Endometrial microvascular endothelial cells (primary cell): ENCODE data around the gene NUDT7. TPM values are rescaled to one million over a fixed set of nuclear protein-coding genes. Genes with fewer than 3 reads are reported as not detected.

Experiments used
- in situ Hi-C: cut with HindIII; loops from 2 replicates; pipeline ENCODE4 v1.10.0; 2017; ENCODE audit warnings: low sequenced_read_pairs, low pct_unique_long_range_greater_than_20kb; ENCODE audit errors: inconsistent ontology term
- total RNA-seq: library from RNA; depleted of rRNA; stranded (reverse); fragments of >200 nt; gene quantifications from one replicate; pipeline ENCODE4 v1.2.3, GENCODE V29; 2015; ENCODE audit errors: inconsistent ontology term

NUDT7 gene
- total RNA-seq, 1 donor from 2014 or later: 5.5 TPM

DNA sequence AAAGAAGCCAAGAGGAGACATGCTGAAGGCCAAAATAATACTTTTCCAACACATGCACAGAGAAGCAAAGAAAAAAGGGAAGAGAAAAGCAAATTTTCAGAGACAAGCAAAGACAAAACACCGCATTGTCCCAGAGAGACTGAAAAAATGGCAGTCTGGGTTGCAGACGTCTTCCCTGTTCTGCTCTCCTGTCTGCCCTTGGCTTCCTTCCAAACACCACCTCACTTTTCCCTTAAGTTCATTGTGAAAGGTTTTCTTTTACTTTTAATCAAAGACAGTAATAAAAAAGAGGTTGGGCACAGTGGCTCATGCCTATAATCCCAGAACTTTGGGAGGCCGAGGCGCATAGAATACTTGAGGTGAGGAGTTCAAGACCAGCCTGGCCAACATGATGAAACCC lies 44.9 kb downstream of the NUDT7 start:
- in situ Hi-C loops: no loop called here

DNA sequence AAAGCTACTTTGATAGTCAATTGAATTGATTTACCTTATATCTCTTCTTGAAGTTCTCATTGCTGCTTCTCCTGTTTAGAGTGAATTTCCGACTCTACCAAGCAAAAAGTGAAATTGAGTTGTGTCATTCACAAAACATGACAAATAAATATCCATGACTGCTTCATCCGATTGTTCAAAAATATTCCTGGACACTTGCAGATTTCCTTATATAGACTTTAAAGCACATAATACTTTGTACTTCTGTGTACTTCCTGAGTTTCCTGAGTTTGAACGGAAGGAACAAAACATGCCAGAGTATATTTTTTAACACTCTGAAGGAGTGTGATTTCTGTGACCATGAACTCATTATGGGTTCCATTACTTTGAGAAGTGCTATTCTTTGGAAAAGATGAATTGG lies 45.5 kb downstream of the NUDT7 start:
- in situ Hi-C loops: no loop called here

DNA sequence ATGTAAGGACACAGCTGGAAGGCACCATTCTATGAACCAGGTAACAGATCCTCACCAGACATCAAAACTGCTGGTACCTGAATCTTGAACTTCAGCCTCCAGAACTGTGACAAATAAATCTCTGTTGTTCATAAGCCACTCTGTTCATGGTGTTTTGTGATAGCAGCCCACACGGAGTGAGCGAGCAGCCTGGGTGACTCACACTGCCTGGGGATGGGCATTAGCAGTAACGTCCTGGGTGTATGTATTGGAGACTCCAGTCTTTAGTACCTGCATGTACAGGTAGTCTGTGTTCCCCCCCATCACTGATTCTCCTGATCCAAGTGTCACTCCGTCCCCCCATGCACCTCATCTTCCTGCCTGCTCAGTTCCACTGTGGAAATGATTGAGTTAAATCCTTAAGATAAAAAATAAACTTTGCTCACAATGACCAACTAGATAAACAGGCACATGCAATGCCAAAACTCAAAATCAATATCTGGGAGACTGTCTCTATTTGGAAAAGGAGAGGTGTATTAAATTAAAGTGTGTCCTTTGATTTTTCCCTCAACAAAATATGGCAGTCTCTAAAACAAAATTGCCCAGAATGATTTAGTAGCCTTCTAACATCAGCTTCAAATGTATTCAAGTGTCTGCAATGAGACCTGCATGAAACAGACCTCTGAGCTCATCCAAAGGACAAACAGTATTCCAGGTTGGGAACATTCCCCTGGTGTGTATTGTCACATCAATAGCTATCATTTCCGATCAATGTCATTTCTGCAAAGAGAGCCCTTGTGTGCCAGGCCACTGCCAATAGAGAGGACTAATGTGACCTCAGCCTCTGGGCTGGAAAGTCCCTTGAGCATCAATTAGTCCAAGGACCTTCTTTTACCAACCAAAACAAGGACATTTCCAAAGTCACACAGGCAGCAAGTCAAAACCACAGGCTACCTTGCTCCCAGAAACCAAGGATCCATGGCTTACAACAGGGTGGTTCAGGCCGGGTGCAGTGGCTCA lies 53.9 kb downstream of the NUDT7 start:
- in situ Hi-C loops: no loop called here

DNA sequence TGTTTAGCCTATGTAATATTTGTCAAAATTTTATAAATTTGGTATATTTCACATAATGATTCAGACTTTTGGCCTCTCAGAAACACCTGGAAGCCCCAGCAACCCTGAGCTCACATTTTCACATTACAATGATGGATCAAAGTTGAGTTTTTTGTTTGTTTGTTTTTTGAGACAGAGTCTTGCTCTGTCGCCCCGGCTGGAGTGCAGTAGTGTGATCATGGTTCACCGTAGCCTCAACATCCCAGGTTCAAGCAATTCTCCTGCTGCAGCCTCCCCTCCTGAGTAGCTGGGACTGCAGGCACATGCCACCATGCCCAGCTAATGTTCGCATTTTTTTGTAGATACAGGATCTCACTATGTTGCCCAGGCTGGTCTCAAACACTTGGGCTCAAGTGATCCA lies 55.4 kb downstream of the NUDT7 start:
- in situ Hi-C loops: no loop called here

DNA sequence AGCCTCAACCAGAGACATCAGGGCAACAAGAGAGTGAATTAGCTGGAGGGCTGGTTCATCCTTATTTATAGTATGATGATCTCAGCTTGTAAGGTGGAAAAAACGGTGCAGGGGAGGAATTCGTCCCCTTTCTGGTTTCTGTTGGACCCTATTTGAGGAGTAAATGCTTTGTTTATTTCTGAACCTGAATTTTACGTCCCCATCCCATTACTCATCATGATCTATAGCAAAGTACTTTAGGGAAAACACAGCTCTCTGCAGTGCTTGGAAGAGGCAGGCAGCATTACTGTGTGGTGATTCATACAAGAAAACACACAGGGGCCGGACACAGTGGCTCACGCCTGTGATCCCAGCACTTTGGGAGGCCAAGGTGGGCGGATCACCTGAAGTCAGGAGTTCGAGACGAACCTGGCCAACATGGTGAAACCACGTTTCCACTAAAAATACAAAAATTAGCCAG lies 58.1 kb downstream of the NUDT7 start:
- in situ Hi-C loops: no loop called here

DNA sequence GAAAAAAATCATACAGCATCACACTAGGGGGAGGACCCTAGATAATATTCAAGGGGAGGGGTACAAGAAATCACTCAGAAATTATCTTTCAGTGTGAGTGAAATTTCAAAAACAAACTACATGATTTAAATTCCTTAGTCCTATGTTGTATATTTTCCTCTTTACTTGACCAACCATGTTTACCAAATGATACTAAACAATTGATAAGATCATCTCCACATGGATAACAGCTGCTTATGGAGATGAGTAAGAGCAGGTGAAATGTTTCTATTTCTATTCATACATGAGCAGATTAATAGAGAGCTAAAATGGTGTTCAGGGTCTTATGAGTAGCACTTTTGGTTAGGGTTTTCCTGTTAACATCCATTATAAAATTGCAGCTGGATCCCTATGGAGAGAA lies 58.8 kb downstream of the NUDT7 start:
- in situ Hi-C loops: no loop called here

DNA sequence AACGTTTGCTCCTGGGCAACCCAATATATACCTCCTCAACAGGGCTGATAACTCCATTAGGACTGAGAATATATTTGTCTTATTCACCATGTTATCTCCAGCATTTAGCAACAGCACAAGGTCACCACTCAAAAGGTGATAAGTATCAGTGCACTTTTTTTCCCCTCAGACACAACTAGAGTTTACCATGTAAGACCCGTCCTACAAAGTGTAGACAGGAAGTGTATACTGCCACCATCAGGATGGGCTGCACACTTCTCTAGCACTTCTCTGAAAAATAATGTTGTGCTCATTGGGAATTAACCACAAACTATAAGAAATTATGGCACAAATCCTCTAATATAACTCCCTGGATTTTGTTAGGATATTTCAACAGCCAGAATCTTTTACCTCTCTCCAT lies 60.4 kb downstream of the NUDT7 start:
- in situ Hi-C loops: no loop called here

DNA sequence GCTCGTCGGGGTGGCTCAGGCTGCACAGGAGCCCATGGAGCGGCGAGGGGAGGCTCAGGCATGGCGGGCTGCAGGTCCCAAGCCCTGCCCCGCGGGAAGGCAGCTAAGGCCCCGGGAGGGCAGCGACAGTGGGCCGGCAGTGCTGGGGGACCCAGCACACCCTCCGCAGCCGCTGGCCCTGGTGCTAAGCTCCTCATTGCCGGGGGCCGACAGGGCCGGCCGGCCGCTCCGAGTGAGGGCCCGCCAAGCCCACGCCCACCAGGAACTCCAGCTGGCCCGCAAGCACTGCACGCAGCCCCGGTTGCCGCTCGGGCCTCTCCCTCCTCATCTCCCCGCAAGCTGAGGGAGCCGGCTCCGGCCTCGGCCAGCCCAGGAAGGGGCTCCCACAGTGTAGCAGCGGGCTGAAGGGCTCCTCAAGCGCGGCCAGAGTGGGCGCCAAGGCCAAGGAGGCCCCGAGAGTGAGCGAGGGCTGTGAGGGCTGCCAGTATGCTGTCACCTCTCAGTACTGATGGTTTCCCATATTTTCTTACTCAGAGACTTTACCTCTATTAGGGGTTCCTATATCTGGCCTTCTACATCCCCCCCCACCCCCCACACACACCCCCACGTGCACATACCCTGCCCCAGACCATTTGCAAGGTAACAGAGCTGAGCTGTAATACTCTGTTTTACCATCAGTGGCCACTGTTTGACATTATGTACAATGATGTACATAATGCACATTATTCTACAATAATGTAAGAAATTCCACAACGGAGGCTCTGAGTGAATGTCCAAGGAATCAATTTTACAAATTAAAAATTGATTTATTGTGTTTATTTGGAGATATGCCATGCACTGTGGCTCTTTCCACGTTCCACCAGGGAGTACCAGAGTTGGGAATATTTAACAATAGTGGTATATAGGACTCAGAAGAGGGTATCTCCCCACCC lies 62.4 kb downstream of the NUDT7 start:
- in situ Hi-C loops: no loop called here

DNA sequence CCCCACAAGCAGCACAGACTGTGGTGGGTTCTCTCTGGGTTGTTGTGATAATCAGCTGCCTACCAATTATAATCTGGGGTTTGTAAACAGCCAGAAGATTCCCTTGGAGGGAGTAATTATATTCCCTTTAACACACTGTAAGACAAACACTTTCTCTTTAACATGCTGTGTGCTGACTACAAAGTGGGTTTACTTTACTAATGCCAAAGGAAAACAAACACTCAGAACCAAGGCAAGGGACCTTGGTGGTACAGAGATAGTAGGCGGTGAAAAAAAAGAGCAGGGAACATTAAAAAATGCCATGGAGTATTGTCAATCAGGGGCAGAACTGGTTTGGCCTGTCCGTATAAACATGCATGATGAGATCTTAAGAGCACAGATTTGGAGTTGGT lies 63.1 kb downstream of the NUDT7 start:
- in situ Hi-C loops: no loop called here

DNA sequence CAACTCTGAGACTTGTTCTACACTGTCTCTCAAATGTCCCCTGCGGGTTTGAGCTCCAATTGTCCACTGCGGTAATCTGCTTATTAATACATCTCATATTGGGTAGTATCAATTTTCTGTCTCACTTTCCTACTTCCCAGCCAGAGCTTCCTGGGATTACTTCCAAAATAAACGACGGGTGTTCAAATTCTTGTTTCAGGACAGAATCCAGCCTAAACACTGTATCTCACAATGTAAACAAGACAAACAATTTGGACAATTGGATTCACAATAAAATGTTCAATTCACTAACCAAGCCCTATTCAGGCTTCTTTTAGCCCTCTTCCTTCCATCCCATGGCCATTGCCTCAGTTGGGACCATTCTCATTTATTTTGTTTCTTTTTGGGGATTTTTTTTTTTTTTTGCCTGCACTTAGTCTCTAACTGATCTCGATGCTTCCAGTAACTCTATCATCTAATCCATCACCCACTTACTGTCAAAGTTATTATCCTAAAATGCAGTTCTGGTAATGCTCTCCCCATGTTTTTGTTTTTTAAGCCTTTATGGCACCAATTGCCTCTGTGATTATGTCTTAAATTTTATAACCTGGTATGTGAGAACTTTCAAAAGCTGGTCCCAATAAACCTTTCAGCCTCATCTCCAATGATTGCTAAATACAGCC lies 64.0 kb downstream of the NUDT7 start:
- in situ Hi-C loops: no loop called here

DNA sequence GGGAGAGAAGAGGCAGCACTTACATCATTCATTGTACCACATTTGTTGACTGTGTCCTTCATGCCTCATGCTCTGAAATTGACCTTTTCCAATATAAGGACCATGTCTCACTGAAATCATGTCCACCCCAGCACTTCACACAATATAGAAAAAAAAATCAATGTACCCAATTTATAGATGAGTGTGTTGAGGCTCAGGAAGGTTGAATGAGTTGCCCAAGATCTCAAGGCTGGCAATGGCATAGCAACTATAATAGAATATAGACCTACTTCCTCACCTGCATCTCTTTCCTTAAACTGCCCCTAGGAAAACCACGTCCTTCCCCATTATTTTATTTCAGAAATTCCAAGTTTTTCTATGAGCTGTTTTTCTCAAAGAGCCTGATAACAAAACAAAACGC lies 65.1 kb downstream of the NUDT7 start:
- in situ Hi-C loops: no loop called here

DNA sequence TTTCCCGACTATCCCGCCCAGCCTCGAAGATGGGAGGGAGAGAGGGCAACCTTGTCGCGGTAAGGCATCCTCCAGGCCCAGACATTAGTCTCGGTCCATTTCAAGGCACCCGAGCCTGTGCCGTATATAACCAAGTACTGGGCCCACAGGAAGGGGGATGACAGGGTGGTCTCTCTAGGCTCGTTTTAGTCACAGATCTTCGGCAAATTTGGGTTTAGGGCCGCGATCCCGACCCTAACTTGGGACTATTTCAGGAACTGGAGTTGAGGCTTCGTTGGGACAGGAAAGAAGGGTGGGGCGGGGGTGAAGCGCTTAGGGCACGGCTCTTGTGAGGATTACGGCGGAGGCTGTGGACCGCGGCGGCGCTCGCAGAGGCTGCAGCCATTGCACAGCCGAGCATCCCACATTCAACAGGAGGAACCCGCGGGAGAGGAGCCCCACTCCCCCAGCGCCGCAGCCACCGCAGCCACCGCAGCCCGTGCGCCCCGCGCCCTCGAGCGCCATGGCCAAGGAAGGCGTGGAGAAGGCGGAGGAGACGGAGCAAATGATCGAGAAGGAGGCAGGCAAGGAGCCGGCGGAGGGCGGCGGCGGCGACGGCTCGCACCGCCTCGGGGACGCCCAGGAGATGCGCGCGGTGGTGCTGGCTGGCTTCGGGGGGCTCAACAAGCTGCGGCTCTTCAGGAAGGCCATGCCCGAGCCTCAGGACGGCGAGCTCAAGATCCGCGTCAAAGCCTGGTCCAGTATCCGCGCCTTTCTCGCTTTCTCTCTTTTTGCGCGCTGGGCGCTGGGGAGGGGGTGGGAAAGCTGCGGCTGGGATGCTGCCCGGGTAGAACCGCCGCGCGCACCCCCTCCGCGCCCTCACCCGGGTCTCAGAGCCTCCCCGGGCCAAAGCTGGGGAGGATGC lies 66.1 kb downstream of the NUDT7 start, which contains the start of gene VAT1L:
Gene VAT1L, plus strand, starts transcription at position 384 of the 904 bp plus-strand sequence. Its CDS starts 119 bp downstream, at position 503.
- in situ Hi-C loops: no loop called here

DNA sequence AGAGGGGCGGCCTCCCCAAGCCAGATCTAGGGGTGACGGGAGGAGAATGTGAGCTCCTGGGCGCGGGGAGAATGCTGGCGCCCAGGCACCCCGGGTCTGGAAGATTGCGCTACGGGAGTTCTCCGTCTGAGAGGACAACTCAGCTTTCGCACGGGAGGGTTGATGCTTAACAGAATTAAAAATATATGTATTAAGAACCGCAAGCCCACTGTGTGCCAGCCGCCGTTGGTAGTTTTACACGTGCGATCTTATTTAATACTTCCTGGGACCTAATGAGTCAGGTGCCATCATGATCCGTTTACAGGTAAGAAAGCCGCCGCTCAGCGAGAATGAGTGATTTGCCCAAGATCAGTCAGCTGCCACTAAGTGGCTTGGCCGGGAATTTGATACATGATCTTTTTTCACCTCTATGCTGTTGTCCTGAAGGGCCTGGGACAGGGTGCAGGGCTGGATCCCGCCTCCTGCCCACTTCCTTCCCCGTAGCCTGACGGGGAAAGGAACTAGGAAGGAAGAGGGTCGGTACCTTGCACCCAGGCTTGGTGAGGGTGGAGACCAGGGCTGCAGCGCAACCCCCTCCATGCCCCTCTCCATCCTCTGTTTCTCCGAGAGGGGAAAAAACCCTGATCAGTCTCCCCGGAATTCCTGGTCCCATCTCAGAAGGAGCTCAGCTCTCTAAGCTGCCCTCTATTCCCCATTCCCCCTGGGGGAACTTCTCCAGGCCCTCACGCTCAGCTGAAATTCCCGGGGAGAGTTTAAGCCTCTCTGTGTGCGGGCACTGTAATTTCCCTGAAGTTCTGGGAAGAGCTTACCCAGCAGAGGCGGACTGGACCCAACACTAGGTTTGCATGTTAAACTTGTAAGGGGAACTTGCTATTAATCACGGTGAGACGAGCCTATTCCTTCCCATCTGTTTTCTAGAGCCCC lies 67.0 kb downstream of the NUDT7 start:
- in situ Hi-C loops: no loop called here

DNA sequence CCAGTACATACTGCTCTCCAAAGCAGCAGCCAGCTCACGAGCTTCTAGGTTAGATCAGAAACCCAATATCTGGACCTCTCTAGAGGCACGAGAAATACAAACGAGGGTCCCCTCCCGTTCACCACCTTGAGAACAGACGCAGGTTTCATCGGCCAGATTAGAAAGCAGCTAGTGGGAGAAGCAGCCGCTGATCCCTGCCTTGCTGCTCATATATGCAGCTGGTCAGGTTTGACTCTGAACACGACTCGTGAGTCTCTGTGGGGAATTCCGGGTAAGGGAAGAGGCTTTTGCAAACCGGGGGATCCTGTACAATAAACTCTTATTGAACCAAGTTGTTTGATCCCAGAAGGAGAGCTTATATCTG lies 67.7 kb downstream of the NUDT7 start:
- in situ Hi-C loops: no loop called here

DNA sequence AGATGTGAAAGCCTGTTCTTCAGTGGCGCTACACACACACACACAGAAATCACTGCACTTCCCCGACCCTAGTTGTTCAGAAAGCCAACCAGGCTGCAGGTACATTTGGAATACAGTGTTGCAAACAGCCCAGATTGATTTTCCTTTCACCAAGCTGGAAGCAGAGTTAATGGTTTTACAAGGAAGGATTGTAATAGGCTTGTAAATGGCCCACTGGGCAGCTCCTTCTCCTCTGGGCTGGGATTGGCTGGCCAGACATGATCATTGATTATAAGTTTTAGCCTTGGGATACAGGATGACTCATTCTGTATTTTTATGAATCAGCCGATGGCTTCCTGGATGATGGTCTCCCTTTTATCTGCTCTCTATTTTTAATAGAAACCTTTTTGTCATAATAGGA lies 68.6 kb downstream of the NUDT7 start:
- in situ Hi-C loops: no loop called here
